Astrocyte of the cerebellum (primary cell): ENCODE data around the gene LGALS14.
"Not testable (repeated sequence)": the region's sequence is repeated elsewhere in the genome, so short reads cannot be mapped to it uniquely, and the experiment has no call there.

Experiments used
- DNase-seq: peaks from one replicate; pipeline ENCODE4 v3.0.0-alpha.2; 2011; ENCODE audit warnings: low read depth
- H3K4me3 ChIP-seq: 2 replicates; pipeline ENCODE4 v1.5.1; 2011; ENCODE audit warnings: mild to moderate bottlenecking, low read depth, low read length, moderate library complexity
- CTCF ChIP-seq: IDR thresholded peaks from 2 replicates; pipeline ENCODE4 v1.5.1; 2012; ENCODE audit warnings: low read length, low read depth, moderate library complexity, mild to moderate bottlenecking; ENCODE audit errors: missing control alignments
- in situ Hi-C: cut with HindIII; loops from 2 replicates; pipeline ENCODE4 v1.10.0; 2017; ENCODE audit warnings: low sequenced_read_pairs

Gene LGALS14

GRCh38 chr19:39704181-39705044 is at the start of gene LGALS14:
Gene LGALS14, plus strand, starts transcription at chr19:39704481. Its CDS starts 48 bp downstream, at chr19:39704529.
- no peak for TF ChIP-seq CTCF
- DNase-seq, result no peak
- in situ Hi-C loops, result no loop called here
- H3K4me3 ChIP-seq, result no peak within 1 kb of the TSS

- H3K4me3 ChIP-seq, result no peak within 1 kb of the TSS
- DNase-seq, result no peak
- no peak for TF ChIP-seq CTCF
- in situ Hi-C loops, result no loop called here
Observed at GRCh38 chr19:39655613-39656012, 48.7 kb upstream of the LGALS14 start, which contains the start of gene LGALS16. Gene LGALS16, plus strand, starts transcription at chr19:39655913. Its CDS starts 49 bp downstream, at chr19:39655962.

GRCh38 chr19:39659791-39660190 is 44.5 kb upstream of the LGALS14 start:
- no peak for TF ChIP-seq CTCF
- in situ Hi-C loops, result no loop called here

GRCh38 chr19:39660661-39661060 is 43.6 kb upstream of the LGALS14 start:
- in situ Hi-C loops, result no loop called here
- H3K4me3 ChIP-seq, result no peak overlapping the region
- no peak for TF ChIP-seq CTCF
- DNase-seq, result no peak

More at GRCh38 chr19:39659791-39660190, 44.5 kb upstream of the LGALS14 start:
- no peak for DNase-seq
- H3K4me3 ChIP-seq, result no peak overlapping the region

GRCh38 chr19:39661565-39661964 is 42.7 kb upstream of the LGALS14 start:
- H3K4me3 ChIP-seq, result no peak overlapping the region
- no peak for DNase-seq
- no peak for TF ChIP-seq CTCF
- in situ Hi-C loops, result no loop called here

- H3K4me3 ChIP-seq, DNase-seq, in situ Hi-C loops: not testable (repeated sequence)
Observed at GRCh38 chr19:39669860-39670259, 34.4 kb upstream of the LGALS14 start.

GRCh38 chr19:39670998-39671397 is 33.3 kb upstream of the LGALS14 start:
- DNase-seq, result no peak
- in situ Hi-C loops, result no loop called here
- TF ChIP-seq CTCF, result no peak
- no peak overlapping the region for H3K4me3 ChIP-seq
